ENCODE data around the gene ALCAM.
A peak's percentile ranks its signal among the peaks of the same experiment; 100 is the strongest.

ALCAM gene

GRCh38 chr3:105431200-105431599 lies 64.5 kb downstream of the ALCAM start:
- DNase-seq: no peak

- no peak for DNase-seq
Measured at GRCh38 chr3:105435277-105435676, 68.6 kb downstream of the ALCAM start.

GRCh38 chr3:105436687-105437086 lies 70.0 kb downstream of the ALCAM start:
- no peak for DNase-seq

GRCh38 chr3:105440113-105440512 lies 73.4 kb downstream of the ALCAM start:
- DNase-seq: no peak

GRCh38 chr3:105444725-105445124 lies 78.0 kb downstream of the ALCAM start:
- no peak for DNase-seq

GRCh38 chr3:105448338-105448982 lies 81.8 kb downstream of the ALCAM start:
- DNase-seq: peak; percentile 49

GRCh38 chr3:105449414-105449813 lies 82.7 kb downstream of the ALCAM start:
- peak; percentile 23 for DNase-seq

- no peak for DNase-seq
Measured at GRCh38 chr3:105456017-105456416, 89.3 kb downstream of the ALCAM start.

GRCh38 chr3:105458518-105459215 lies 92.0 kb downstream of the ALCAM start:
- no peak for DNase-seq

- no peak for DNase-seq
Measured at GRCh38 chr3:105459566-105460290, 93.0 kb downstream of the ALCAM start.

- no peak for DNase-seq
Measured at GRCh38 chr3:105463620-105464019, 96.9 kb downstream of the ALCAM start.

GRCh38 chr3:105465251-105465853 lies 98.6 kb downstream of the ALCAM start:
- DNase-seq: no peak

- DNase-seq: no peak
Measured at GRCh38 chr3:105466072-105466471, 99.4 kb downstream of the ALCAM start.

GRCh38 chr3:105466495-105467404 lies 100.0 kb downstream of the ALCAM start:
- no peak for DNase-seq

- DNase-seq: no peak
Measured at GRCh38 chr3:105470851-105471250, 104.1 kb downstream of the ALCAM start.

- DNase-seq: peak; percentile 17
Measured at GRCh38 chr3:105473521-105474223, 107.0 kb downstream of the ALCAM start.

- no peak for DNase-seq
Measured at GRCh38 chr3:105480768-105481167, 114.1 kb downstream of the ALCAM start.

- no peak for DNase-seq
Measured at GRCh38 chr3:105483476-105483875, 116.8 kb downstream of the ALCAM start.

- DNase-seq: no peak
Measured at GRCh38 chr3:105490045-105490444, 123.3 kb downstream of the ALCAM start.

GRCh38 chr3:105493305-105493892 lies 126.7 kb downstream of the ALCAM start:
- DNase-seq: peak; percentile 79

- no peak for DNase-seq
Measured at GRCh38 chr3:105495021-105495420, 128.3 kb downstream of the ALCAM start.

Measured in NCI-H82 (cell line).